ACHN (cell line): ENCODE results near the gene DGKG.

Experiments used
- DNase-seq: peaks from one replicate; pipeline ENCODE4 v3.0.0-alpha.2; 2015
- in situ Hi-C: cut with HindIII; loops from 2 replicates; pipeline ENCODE4 v1.10.0; 2017; ENCODE audit warnings: low sequenced_read_pairs, low pct_ligation_motif_present, low pct_unique_long_range_greater_than_20kb

Gene DGKG

GRCh38 chr3:186224041-186224610 is 137.9 kb downstream of the DGKG start:
- in situ Hi-C loops, result no loop called here
- no peak for DNase-seq

- DNase-seq, result no peak
- in situ Hi-C loops, result no loop called here
These were observed 138.6 kb downstream of the DGKG start for GRCh38 chr3:186223476-186223875.

- no peak for DNase-seq
- in situ Hi-C loops, result no loop called here
These were observed 140.2 kb downstream of the DGKG start for GRCh38 chr3:186221760-186222378.

GRCh38 chr3:186220911-186221645 is 141.0 kb downstream of the DGKG start:
- in situ Hi-C loops, result no loop called here
- DNase-seq, result no peak

GRCh38 chr3:186220365-186220764 is 141.7 kb downstream of the DGKG start:
- in situ Hi-C loops, result no loop called here
- DNase-seq, result no peak

GRCh38 chr3:186219211-186219638 is 142.8 kb downstream of the DGKG start:
- in situ Hi-C loops, result no loop called here
- DNase-seq, result no peak

- no peak for DNase-seq
- in situ Hi-C loops, result no loop called here
These were observed 143.6 kb downstream of the DGKG start for GRCh38 chr3:186218421-186218820.

- in situ Hi-C loops, result no loop called here
- no peak for DNase-seq
These were observed 144.2 kb downstream of the DGKG start for GRCh38 chr3:186217820-186218164.

- in situ Hi-C loops, result no loop called here
These were observed 144.9 kb downstream of the DGKG start for GRCh38 chr3:186216900-186217819.

GRCh38 chr3:186214670-186215069 is 147.4 kb downstream of the DGKG start:
- no peak for DNase-seq
- in situ Hi-C loops, result no loop called here

More at GRCh38 chr3:186216900-186217819, 144.9 kb downstream of the DGKG start:
- DNase-seq, result no peak

- in situ Hi-C loops, result no loop called here
- DNase-seq, result no peak
These were observed 148.1 kb downstream of the DGKG start for GRCh38 chr3:186213946-186214345.

GRCh38 chr3:186212611-186213010 is 149.4 kb downstream of the DGKG start:
- no peak for DNase-seq
- in situ Hi-C loops, result no loop called here

GRCh38 chr3:186210852-186211500 is 151.1 kb downstream of the DGKG start:
- in situ Hi-C loops, result no loop called here
- DNase-seq, result no peak

GRCh38 chr3:186209810-186210752 is 152.0 kb downstream of the DGKG start:
- in situ Hi-C loops, result no loop called here
- no peak for DNase-seq

GRCh38 chr3:186208296-186208989 is 153.6 kb downstream of the DGKG start:
- DNase-seq, result no peak
- in situ Hi-C loops, result no loop called here

GRCh38 chr3:186207515-186207914 is 154.5 kb downstream of the DGKG start:
- in situ Hi-C loops, result no loop called here

GRCh38 chr3:186200726-186201125 is 161.3 kb downstream of the DGKG start:
- in situ Hi-C loops, result no loop called here
- DNase-seq, result no peak

More at GRCh38 chr3:186207515-186207914, 154.5 kb downstream of the DGKG start:
- no peak for DNase-seq
